Measurements from ENCODE around the gene OXNAD1.

DNA sequence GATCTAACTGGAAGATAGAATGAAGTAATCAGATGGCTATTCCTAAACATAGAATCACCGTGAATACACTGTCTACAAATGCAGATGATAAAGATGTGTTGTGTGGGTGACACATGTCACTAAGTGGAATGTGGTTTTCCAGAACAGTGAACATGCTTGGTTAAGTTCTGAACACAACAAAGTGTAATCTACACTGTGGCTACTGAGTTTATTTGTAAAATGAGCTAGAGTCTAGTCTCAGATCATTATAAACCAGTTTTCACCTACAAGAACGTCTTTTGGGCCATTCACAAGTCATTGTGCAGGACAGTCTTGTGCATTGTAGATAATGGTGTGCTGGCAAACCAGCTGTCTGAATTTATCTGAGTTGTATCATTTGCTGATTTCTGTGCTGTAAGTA is 35.3 kb downstream of the OXNAD1 start:
- TF ChIP-seq, protein P1, sequence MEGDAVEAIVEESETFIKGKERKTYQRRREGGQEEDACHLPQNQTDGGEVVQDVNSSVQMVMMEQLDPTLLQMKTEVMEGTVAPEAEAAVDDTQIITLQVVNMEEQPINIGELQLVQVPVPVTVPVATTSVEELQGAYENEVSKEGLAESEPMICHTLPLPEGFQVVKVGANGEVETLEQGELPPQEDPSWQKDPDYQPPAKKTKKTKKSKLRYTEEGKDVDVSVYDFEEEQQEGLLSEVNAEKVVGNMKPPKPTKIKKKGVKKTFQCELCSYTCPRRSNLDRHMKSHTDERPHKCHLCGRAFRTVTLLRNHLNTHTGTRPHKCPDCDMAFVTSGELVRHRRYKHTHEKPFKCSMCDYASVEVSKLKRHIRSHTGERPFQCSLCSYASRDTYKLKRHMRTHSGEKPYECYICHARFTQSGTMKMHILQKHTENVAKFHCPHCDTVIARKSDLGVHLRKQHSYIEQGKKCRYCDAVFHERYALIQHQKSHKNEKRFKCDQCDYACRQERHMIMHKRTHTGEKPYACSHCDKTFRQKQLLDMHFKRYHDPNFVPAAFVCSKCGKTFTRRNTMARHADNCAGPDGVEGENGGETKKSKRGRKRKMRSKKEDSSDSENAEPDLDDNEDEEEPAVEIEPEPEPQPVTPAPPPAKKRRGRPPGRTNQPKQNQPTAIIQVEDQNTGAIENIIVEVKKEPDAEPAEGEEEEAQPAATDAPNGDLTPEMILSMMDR (IDR thresholded peaks at IDR 0.05) = no peak
- TF ChIP-seq POLR2AphosphoS5 (IDR thresholded peaks at IDR 0.05) (no peak), EP300 (IDR thresholded peaks at IDR 0.05) (no peak)
